Fibroblast of lung (primary cell): Measurements from ENCODE around the gene CCDC201.

ENCODE experiments used
- EZH2 ChIP-seq: IDR thresholded peaks from 2 replicates; pipeline ENCODE4 v1.5.1; 2012; ENCODE audit warnings: low read length, control low read depth, mild to moderate bottlenecking; ENCODE audit errors: missing control alignments
- TF ChIP-seq, protein P1 (sequence below), 2 donors: IDR thresholded peaks in 1 of 2; conservative IDR thresholded peaks in 1 of 2; 1 replicate in 1 of 2; 2 replicates in 1 of 2; pipeline ENCODE4 v1.5.1; 2011 to 2012; ENCODE audit warnings: low read length in 2 of 2, control low read depth in 1 of 2, inconsistent platforms in 1 of 2, low read depth in 1 of 2, mild to moderate bottlenecking in 1 of 2

DNA sequence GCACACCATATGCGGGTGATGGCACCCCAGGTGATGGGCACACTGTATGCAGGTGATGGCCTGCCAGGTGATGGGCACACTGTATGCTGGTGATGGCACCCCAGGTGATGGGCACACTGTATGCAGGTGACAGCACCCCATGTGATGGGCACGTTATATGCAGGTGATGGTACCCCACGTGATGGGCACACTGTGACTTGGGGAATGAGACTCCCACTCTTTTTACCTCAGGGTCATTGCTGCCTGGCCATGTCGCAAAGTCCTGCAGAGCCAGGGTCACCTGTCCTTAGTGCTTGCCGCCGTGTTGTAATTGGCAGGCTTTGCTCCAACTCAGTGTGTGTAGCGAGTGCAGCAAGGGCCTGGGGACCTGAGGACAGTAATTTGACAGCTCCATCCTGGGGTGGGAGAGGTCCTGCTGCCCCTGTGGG is 7.6 kb upstream of the CCDC201 start:
- TF ChIP-seq, protein P1, sequence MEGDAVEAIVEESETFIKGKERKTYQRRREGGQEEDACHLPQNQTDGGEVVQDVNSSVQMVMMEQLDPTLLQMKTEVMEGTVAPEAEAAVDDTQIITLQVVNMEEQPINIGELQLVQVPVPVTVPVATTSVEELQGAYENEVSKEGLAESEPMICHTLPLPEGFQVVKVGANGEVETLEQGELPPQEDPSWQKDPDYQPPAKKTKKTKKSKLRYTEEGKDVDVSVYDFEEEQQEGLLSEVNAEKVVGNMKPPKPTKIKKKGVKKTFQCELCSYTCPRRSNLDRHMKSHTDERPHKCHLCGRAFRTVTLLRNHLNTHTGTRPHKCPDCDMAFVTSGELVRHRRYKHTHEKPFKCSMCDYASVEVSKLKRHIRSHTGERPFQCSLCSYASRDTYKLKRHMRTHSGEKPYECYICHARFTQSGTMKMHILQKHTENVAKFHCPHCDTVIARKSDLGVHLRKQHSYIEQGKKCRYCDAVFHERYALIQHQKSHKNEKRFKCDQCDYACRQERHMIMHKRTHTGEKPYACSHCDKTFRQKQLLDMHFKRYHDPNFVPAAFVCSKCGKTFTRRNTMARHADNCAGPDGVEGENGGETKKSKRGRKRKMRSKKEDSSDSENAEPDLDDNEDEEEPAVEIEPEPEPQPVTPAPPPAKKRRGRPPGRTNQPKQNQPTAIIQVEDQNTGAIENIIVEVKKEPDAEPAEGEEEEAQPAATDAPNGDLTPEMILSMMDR (conservative IDR thresholded peaks at IDR 0.05 in 1 of 2, IDR thresholded peaks at IDR 0.05 in 1 of 2; ENCODE audit: low read depth in 1 of 2, low read length in 2 of 2), result no peak
- TF ChIP-seq EZH2, result no peak
